ENCODE data around the gene C1QL1. TPM values are rescaled to one million over a fixed set of nuclear protein-coding genes. Genes with fewer than 3 reads are reported as not detected.

The C1QL1 gene
- total and polyA plus RNA-seq, 2 of the 13 experiments (the other 11 are each of a cell fraction or from before 2014, with no cell fraction given) = 0.11 TPM

DNA sequence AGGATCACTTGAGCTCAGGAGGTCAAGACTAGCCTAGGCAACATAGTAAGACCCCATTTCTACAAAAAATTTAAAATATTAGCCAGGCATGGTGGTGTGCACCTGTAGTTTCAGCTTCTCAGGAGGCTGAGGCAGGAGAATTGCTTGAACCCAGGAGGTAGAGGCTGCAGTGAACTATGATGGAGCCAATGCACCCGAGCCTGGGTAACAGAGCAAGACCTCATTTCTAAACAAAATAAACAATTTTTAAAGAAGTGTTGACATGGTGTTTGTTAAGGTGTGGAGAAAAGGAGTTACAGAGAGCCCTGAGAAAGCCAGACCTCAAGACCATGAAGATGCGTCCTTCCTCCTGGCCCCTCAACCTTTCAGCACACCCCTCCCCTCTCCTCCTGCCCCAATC lies 37.6 kb upstream of the C1QL1 start (continued):
- TF ChIP-seq ZNF225 (CRISPR knock-in tag; IDR thresholded peaks at IDR 0.05) = no peak
- TF ChIP-seq, protein P1, sequence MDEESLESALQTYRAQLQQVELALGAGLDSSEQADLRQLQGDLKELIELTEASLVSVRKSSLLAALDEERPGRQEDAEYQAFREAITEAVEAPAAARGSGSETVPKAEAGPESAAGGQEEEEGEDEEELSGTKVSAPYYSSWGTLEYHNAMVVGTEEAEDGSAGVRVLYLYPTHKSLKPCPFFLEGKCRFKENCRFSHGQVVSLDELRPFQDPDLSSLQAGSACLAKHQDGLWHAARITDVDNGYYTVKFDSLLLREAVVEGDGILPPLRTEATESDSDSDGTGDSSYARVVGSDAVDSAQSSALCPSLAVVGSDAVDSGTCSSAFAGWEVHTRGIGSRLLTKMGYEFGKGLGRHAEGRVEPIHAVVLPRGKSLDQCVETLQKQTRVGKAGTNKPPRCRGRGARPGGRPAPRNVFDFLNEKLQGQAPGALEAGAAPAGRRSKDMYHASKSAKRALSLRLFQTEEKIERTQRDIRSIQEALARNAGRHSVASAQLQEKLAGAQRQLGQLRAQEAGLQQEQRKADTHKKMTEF (CRISPR knock-in tag; IDR thresholded peaks at IDR 0.05) = no peak
- no peak for TF ChIP-seq ELF4 (CRISPR knock-in tag; IDR thresholded peaks at IDR 0.05; ENCODE audit: borderline replicate concordance)
- TF ChIP-seq ZNF605 (CRISPR knock-in tag; IDR thresholded peaks at IDR 0.05) = no peak

DNA sequence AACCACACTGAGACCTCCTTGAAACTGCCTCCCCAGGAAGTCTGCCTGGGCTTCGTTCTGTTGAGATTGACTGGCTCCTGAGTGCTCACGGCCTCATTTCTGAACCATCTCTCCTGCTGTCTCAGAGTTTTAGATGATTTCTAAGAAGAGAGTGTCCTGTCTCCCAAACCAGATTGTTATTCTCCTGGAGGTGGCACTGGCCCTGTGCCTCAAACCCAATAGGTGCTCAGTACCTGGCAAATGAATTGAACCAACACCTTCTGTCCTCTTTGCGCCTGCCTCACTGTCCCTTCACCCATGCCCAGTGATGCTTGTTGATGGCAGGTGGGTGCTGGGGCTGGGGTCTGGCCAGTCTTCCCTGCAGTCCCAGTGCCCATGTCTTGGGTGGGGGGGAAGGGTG lies 36.3 kb upstream of the C1QL1 start:
- CTCF ChIA-PET (ENCODE audit: low intra/inter-chr PET ratio, low total read pairs) = no interaction called here

More for the DNA sequence above, 36.3 kb upstream of the C1QL1 start:
- 42% methylated on average over 3 of the region's 3 CpGs for WGBS (ENCODE audit: low lambda C conversion rate)
- Histone ChIP-seq H3K9ac (ENCODE audit: insufficient read depth, low read depth, low read length) (no peak overlapping the region), H3K4me2 (ENCODE audit: low read depth, low read length) (no peak overlapping the region), H3K27ac (ENCODE audit: extremely low read length, insufficient read depth, low read length) (no peak overlapping the region), H3K79me2 (ENCODE audit: insufficient read depth, low read length) (no peaks in the 10 kb centered on the region), H3K36me3 (replicated peaks in 1 of 2; ENCODE audit: control insufficient read depth in 1 of 2, insufficient read depth in 2 of 2, low read length in 2 of 2) (no peaks in the 10 kb centered on the region), H3K9me3 (ENCODE audit: low read length) (peaks cover 4% of the 10 kb centered on the region; the same call in 1 of the 2 replicates), H3K4me3 (replicated peaks in 1 of 3; ENCODE audit: insufficient read depth in 1 of 3, low read depth in 2 of 3, low read length in 3 of 3) (no peak overlapping the region), H4K20me1 (ENCODE audit: insufficient read depth, low read length) (no peaks in the 10 kb centered on the region), H3K4me1 (ENCODE audit: insufficient read depth, low read length) (peaks cover 12% of the 10 kb centered on the region), H3K27me3 (ENCODE audit: control insufficient read depth in 1 of 2, insufficient read depth in 2 of 2, low read length in 2 of 2) (peaks cover 12 to 42% of the 10 kb centered on the region in 2 experiments), H2AFZ (ENCODE audit: low read length) (no peak overlapping the region)
- intact Hi-C loops (cut with micrococcal nuclease; ENCODE audit: unreplicated experiment) (no loop called here), in situ Hi-C loops (cut with HindIII; ENCODE audit: extremely low pct_ligation_motif_present, low pct_unique_long_range_greater_than_20kb) (loop anchor here (25.0 kb wide), 1 partner anchor 217 kb away; no protein-coding TSS in a partner anchor)
- POLR2A ChIA-PET = no interaction called here
- DNase-seq (ENCODE audit: low spot score) = no peak
- no peak for ATAC-seq
- no peak for FAIRE-seq
- BruUV-seq (replicated peaks) = no TSS peak
- no peak for TF ChIP-seq TRAFD1 (CRISPR knock-in tag; IDR thresholded peaks at IDR 0.05; ENCODE audit: borderline replicate concordance)
- TF ChIP-seq ZBTB7B (CRISPR knock-in tag; IDR thresholded peaks at IDR 0.05) = no peak
- no peak for TF ChIP-seq SOX6 (IDR thresholded peaks at IDR 0.05)
- no peak for TF ChIP-seq SOX6 (CRISPR knock-in tag; IDR thresholded peaks at IDR 0.05)
- TF ChIP-seq THAP11 (CRISPR knock-in tag; IDR thresholded peaks at IDR 0.05) = no peak
- no peak for TF ChIP-seq MATR3 (CRISPR knock-in tag; IDR thresholded peaks at IDR 0.05)
- no peak for TF ChIP-seq MED1 (CRISPR knock-in tag; IDR thresholded peaks at IDR 0.05)
- TF ChIP-seq FOXA1 (IDR thresholded peaks at IDR 0.05) = no peak
- TF ChIP-seq FOXA1 (CRISPR knock-in tag; IDR thresholded peaks at IDR 0.05) = no peak
- TF ChIP-seq ZNF136 (CRISPR knock-in tag; IDR thresholded peaks at IDR 0.05; ENCODE audit: low read depth) = no peak

All from HepG2 (cell line).